ENCODE results near the gene POLR1A. TPM values are rescaled to one million over a fixed set of nuclear protein-coding genes. Genes with fewer than 3 reads are reported as not detected.

POLR1A gene
- total and polyA plus RNA-seq, 4 donors: 3.2 to 12.3 (median 6.1) TPM

GRCh38 chr2:86097913-86098312 lies 7.8 kb downstream of the POLR1A start (continued):
- TF ChIP-seq REST (IDR thresholded peaks at IDR 0.05): no peak
- TF ChIP-seq MAX (IDR thresholded peaks at IDR 0.05): no peak
- no peak for TF ChIP-seq TAF1 (conservative IDR thresholded peaks at IDR 0.05)
- no peak for TF ChIP-seq FOXA1 (IDR thresholded peaks at IDR 0.05)
- TF ChIP-seq GABPA (IDR thresholded peaks at IDR 0.05 in 1 of 2, conservative IDR thresholded peaks at IDR 0.05 in 1 of 2): no peak
- TF ChIP-seq SP1 (IDR thresholded peaks at IDR 0.05): no peak
- no peak for TF ChIP-seq HNF4G (IDR thresholded peaks at IDR 0.05)
- no peak for TF ChIP-seq FOXA2 (IDR thresholded peaks at IDR 0.05)
- TF ChIP-seq RAD21 (IDR thresholded peaks at IDR 0.05): no peak

- Histone ChIP-seq H3K9ac (ENCODE audit: low read depth in 1 of 2, low read length in 2 of 2) (no peak overlapping the region), H3K9me3 (ENCODE audit: control insufficient read depth in 4 of 4, low read length in 3 of 4) (no peaks in the 10 kb centered on the region), H3K4me1 (ENCODE audit: control insufficient read depth in 4 of 4, insufficient read depth in 4 of 4, low read length in 3 of 4) (no peaks in the 10 kb centered on the region), H3K27me3 (ENCODE audit: control insufficient read depth in 4 of 4, insufficient read depth in 4 of 4, low read length in 3 of 4) (no peaks in the 10 kb centered on the region), H3K36me3 (ENCODE audit: control insufficient read depth in 4 of 4, insufficient read depth in 3 of 4, low read depth in 1 of 4, low read length in 3 of 4) (peaks cover 9 to 37% (median 21%) of the 10 kb centered on the region in 4 donors), H3K4me3 (ENCODE audit: low read depth in 1 of 3, low read length in 3 of 3) (no peak overlapping the region), H3K27ac (ENCODE audit: low read depth in 1 of 2, low read length in 2 of 2) (no peak overlapping the region)
- 98% methylated on average over 3 of the region's 3 CpGs for WGBS
- no peak for DNase-seq (ENCODE audit: low spot score)
- TF ChIP-seq FOXA1 (IDR thresholded peaks at IDR 0.05) (no peak), RXRA (IDR thresholded peaks at IDR 0.05) (no peak), SP1 (IDR thresholded peaks at IDR 0.05) (no peak), CTCF (IDR thresholded peaks at IDR 0.05; ENCODE audit: low read depth, low read length, missing input control) (no peak), JUND (IDR thresholded peaks at IDR 0.05) (no peak), ATF3 (IDR thresholded peaks at IDR 0.05) (no peak), ZBTB33 (IDR thresholded peaks at IDR 0.05) (no peak), GABPA (IDR thresholded peaks at IDR 0.05 in 1 of 2, conservative IDR thresholded peaks at IDR 0.05 in 1 of 2) (no peak), HNF4A (conservative IDR thresholded peaks at IDR 0.05) (no peak), EGR1 (IDR thresholded peaks at IDR 0.05; ENCODE audit: low read depth in 2 of 2) (no peak), YY1 (IDR thresholded peaks at IDR 0.05) (no peak), MAX (IDR thresholded peaks at IDR 0.05) (no peak), NR2F2 (IDR thresholded peaks at IDR 0.05) (no peak), FOXA2 (IDR thresholded peaks at IDR 0.05) (no peak), TAF1 (conservative IDR thresholded peaks at IDR 0.05) (no peak), REST (IDR thresholded peaks at IDR 0.05) (no peak)
These were observed 8.4 kb downstream of the POLR1A start for GRCh38 chr2:86097114-86097896.
